ENCODE data around the gene NTNG1. TPM values are rescaled to one million over a fixed set of nuclear protein-coding genes. Genes with fewer than 3 reads are reported as not detected.
"Not testable (repeated sequence)": the region's sequence is repeated elsewhere in the genome, so short reads cannot be mapped to it uniquely, and the experiment has no call there.

The NTNG1 gene
- total RNA-seq, 1 donor from 2014 or later: 1.1 TPM

DNA sequence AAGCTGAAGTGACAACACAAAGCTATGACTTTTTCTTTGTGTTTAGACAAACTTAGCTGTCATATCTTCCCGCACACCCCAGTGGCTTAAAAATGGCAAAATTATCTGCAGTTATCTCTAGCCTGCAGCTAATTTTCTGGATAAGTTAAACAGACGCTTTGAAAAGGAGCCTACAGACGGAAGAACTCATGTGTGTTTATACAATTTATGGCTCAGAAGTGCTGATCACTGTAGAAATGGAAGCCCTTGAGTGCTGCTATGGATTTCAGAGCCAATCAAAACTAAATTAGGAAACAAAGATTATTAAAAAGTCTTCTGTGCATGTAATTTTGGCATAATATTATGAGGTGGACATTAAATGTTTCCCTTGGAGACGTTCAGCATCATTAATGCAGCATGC is 11.6 kb downstream of the NTNG1 start:
- Mint-ChIP-seq H3K4me3 (ENCODE audit: low read depth) (no peak overlapping the region), H3K27ac (no peak overlapping the region), H3K9me3 (ENCODE audit: low read depth) (no peaks in the 10 kb centered on the region), H3K4me1 (ENCODE audit: low read depth) (no peaks in the 10 kb centered on the region), H3K36me3 (ENCODE audit: insufficient read depth) (no peaks in the 10 kb centered on the region), H3K27me3 (no peaks in the 10 kb centered on the region)
- no peak for DNase-seq (ENCODE audit: low spot score, unreplicated experiment)
- TF ChIP-seq, protein P1, sequence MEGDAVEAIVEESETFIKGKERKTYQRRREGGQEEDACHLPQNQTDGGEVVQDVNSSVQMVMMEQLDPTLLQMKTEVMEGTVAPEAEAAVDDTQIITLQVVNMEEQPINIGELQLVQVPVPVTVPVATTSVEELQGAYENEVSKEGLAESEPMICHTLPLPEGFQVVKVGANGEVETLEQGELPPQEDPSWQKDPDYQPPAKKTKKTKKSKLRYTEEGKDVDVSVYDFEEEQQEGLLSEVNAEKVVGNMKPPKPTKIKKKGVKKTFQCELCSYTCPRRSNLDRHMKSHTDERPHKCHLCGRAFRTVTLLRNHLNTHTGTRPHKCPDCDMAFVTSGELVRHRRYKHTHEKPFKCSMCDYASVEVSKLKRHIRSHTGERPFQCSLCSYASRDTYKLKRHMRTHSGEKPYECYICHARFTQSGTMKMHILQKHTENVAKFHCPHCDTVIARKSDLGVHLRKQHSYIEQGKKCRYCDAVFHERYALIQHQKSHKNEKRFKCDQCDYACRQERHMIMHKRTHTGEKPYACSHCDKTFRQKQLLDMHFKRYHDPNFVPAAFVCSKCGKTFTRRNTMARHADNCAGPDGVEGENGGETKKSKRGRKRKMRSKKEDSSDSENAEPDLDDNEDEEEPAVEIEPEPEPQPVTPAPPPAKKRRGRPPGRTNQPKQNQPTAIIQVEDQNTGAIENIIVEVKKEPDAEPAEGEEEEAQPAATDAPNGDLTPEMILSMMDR (IDR thresholded peaks at IDR 0.05; ENCODE audit: unreplicated experiment): no peak

GRCh38 chr1:107153014-107153413 is 12.2 kb downstream of the NTNG1 start:
- Mint-ChIP-seq H3K36me3 (ENCODE audit: insufficient read depth) (no peaks in the 10 kb centered on the region), H3K4me1 (ENCODE audit: low read depth) (no peaks in the 10 kb centered on the region), H3K27me3 (no peaks in the 10 kb centered on the region), H3K4me3 (ENCODE audit: low read depth) (no peak overlapping the region), H3K27ac (no peak overlapping the region), H3K9me3 (ENCODE audit: low read depth) (no peaks in the 10 kb centered on the region)
- no peak for DNase-seq (ENCODE audit: low spot score, unreplicated experiment)
- TF ChIP-seq, protein P1 (IDR thresholded peaks at IDR 0.05; ENCODE audit: unreplicated experiment): peak; percentile 38

DNA sequence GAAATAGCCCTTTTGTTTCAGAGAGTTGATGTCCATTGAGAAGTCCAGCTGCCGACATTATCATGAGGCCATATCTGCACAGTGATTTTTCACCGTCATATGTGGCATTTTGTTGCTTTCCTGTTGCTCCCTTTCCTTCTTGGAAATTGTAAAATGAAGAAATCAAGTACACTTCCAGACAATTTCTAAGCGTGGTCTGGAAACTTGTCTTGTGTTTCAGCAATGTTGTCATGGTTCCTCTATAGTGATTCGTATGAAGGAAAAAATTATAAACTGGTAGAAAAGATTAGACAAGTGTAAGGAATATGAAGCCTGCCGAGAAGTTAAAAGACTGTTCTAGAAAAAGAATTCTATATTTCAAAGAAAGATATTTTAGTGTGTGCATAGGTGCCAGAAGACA is 17.7 kb downstream of the NTNG1 start:
- TF ChIP-seq, protein P1 (IDR thresholded peaks at IDR 0.05; ENCODE audit: unreplicated experiment): no peak
- Mint-ChIP-seq H3K4me3 (ENCODE audit: low read depth) (no peak overlapping the region), H3K36me3 (ENCODE audit: insufficient read depth) (no peaks in the 10 kb centered on the region), H3K9me3 (ENCODE audit: low read depth) (no peaks in the 10 kb centered on the region), H3K4me1 (ENCODE audit: low read depth) (no peaks in the 10 kb centered on the region), H3K27me3 (no peaks in the 10 kb centered on the region), H3K27ac (no peak overlapping the region)
- no peak for DNase-seq (ENCODE audit: low spot score, unreplicated experiment)

- Mint-ChIP-seq H3K4me1 (ENCODE audit: low read depth) (no peaks in the 10 kb centered on the region), H3K27ac (no peak overlapping the region), H3K4me3 (ENCODE audit: low read depth) (no peak overlapping the region), H3K9me3 (ENCODE audit: low read depth) (no peaks in the 10 kb centered on the region), H3K27me3 (no peaks in the 10 kb centered on the region), H3K36me3 (ENCODE audit: insufficient read depth) (no peaks in the 10 kb centered on the region)
- no peak for DNase-seq (ENCODE audit: low spot score, unreplicated experiment)
- TF ChIP-seq, protein P1 (IDR thresholded peaks at IDR 0.05; ENCODE audit: unreplicated experiment): no peak
These were observed 18.2 kb downstream of the NTNG1 start for GRCh38 chr1:107158991-107159390.

DNA sequence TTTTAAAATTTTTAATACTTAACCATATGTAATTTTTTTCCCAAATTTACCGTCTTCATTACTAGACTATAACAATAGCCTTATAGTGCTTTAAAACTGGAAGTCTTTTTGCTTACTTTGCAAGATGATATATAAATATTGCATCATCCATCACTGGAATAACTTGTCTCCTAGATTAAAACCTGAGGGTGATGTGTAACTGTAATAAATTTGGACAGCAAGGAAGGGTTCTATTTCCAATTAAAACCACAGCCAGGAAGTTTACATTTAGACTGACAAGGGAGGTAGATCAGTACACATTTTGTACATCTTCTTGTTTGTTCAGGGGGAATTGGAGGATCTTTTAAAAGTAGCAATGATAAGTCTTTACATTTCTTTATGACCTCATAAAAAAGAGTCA is 21.9 kb downstream of the NTNG1 start:
- no peak for DNase-seq (ENCODE audit: low spot score, unreplicated experiment)
- no peaks in the 10 kb centered on the region for H3K27me3 Mint-ChIP-seq
- H3K9me3 Mint-ChIP-seq (ENCODE audit: low read depth): peaks cover 5% of the 10 kb centered on the region
- no peaks in the 10 kb centered on the region for H3K36me3 Mint-ChIP-seq (ENCODE audit: insufficient read depth)
- H3K4me3 Mint-ChIP-seq (ENCODE audit: low read depth): no peak overlapping the region
- no peak overlapping the region for H3K27ac Mint-ChIP-seq
- TF ChIP-seq, protein P1 (IDR thresholded peaks at IDR 0.05; ENCODE audit: unreplicated experiment): no peak
- no peaks in the 10 kb centered on the region for H3K4me1 Mint-ChIP-seq (ENCODE audit: low read depth)

DNA sequence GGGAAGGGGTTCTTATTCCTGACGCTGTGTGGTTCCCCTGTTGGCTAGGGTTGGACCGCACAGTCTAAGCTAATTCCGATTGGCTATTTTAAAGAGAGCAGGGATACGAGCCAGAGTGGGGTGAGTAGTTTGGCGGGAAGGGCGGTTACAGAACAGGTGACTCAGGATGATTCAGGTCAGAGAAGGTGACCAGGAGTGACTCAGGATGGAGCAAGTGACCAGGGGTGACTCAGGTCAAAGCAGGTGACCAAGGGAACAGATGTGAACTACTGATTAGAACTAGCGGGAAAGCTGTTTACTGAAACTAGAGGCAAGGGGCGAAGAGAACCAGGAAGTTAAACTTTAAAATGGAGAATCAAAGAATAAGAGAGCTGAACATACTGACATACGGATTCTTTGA is 24.1 kb downstream of the NTNG1 start:
- not testable (repeated sequence) for H3K9me3 Mint-ChIP-seq (ENCODE audit: low read depth); H3K27me3 Mint-ChIP-seq; H3K4me1 Mint-ChIP-seq (ENCODE audit: low read depth); DNase-seq (ENCODE audit: low spot score, unreplicated experiment); H3K27ac Mint-ChIP-seq; H3K36me3 Mint-ChIP-seq (ENCODE audit: insufficient read depth); H3K4me3 Mint-ChIP-seq (ENCODE audit: low read depth)
